GM06990 (cell line): ENCODE data around the gene UCN2.

Experiments
- DNase-seq: peaks from one replicate; pipeline ENCODE4 v3.0.0-alpha.2; 2011; ENCODE audit not compliant: insufficient read length; ENCODE audit errors: extremely low read depth
- H3K27me3 ChIP-seq: replicated peaks from 2 replicates; pipeline ENCODE4 v1.6.0; 2011; ENCODE audit warnings: low read length; ENCODE audit not compliant: control insufficient read depth, insufficient read depth
- H3K36me3 ChIP-seq: 2 replicates; pipeline ENCODE4 v1.5.1; 2011; ENCODE audit warnings: low read length; ENCODE audit not compliant: control insufficient read depth, insufficient read depth
- H3K4me3 ChIP-seq: replicated peaks from 2 replicates; pipeline ENCODE4 v1.5.1; 2011; ENCODE audit warnings: low read depth, mild to moderate bottlenecking, control low read depth, low read length
- CTCF ChIP-seq: IDR thresholded peaks from 2 replicates; pipeline ENCODE4 v1.5.1; 2011; ENCODE audit warnings: low read length, control low read depth, mild to moderate bottlenecking, inconsistent platforms; ENCODE audit not compliant: insufficient read depth, poor library complexity, severe bottlenecking

The UCN2 gene

DNA sequence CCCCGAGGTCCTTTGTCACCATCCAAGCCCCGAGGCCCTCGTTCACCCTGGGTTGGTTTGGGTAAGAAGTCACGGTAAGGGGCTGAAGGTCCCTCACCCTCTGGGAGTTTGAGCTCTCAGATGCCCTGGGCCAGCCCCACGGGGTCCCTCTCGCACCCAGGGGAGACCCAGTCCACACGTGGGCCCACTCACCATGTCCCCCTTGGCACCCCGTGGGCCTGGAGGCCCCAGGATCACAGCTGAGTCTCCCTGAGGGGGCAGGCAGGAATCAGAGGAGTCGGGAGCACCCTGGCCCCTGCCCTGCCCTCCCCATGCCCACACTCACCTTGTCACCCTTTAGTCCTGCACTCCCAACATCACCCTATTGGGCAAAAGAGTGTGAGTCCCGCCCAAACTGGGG, 5.8 kb upstream of the UCN2 start:
- Histone ChIP-seq H3K4me3 (no peak overlapping the region), H3K36me3 (no peaks in the 10 kb centered on the region), H3K27me3 (no peaks in the 10 kb centered on the region)
- DNase-seq = no peak
- TF ChIP-seq CTCF = no peak

GRCh38 chr3:48568476-48568875, 4.9 kb upstream of the UCN2 start:
- no peak for TF ChIP-seq CTCF
- Histone ChIP-seq H3K4me3 (no peak overlapping the region), H3K27me3 (no peaks in the 10 kb centered on the region), H3K36me3 (no peaks in the 10 kb centered on the region)
- DNase-seq = no peak

DNA sequence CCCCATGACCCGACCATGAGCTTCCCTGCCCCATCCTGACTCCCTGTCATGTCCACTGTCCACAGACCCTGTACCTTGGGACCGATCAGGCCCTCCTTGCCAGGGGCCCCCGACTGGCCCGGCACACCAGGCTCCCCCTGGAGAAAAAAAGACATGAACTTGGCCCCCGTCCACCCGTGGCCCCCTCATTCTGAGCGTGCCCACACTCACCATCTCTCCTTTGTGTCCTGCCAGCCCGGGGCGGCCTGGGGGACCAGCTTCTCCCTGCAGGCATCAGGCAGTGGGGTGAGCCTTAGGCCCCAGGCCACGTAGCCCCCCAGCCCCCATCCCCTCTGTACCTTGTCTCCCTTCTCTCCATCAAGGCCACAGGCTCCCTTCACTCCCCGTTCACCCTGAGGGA, 3.9 kb upstream of the UCN2 start:
- Histone ChIP-seq H3K27me3 (no peaks in the 10 kb centered on the region), H3K36me3 (no peaks in the 10 kb centered on the region), H3K4me3 (no peak overlapping the region)
- no peak for DNase-seq
- no peak for TF ChIP-seq CTCF

DNA sequence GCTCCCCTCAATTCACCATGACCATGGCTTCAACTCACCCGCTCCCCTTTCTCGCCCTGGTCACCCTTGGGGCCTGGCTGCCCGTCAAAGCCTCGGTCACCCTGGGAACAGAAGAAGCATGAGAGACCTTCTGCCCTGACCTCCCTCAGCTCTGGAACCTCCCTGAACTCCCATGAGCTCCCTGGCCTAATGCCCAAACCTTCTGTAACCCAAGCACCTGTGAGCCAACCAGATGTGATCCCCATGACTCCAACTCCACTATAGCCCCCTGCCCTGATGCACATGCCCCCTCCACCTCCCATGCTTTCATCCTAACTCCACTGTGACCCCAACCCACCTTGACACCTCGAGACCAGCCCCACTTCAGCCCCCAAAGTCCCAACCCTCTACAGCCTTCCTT, 3.5 kb upstream of the UCN2 start:
- TF ChIP-seq CTCF = no peak
- no peak overlapping the region for H3K4me3 ChIP-seq
- no peak for DNase-seq
- H3K36me3 ChIP-seq = no peaks in the 10 kb centered on the region
- no peaks in the 10 kb centered on the region for H3K27me3 ChIP-seq

GRCh38 chr3:48566401-48566760, 2.8 kb upstream of the UCN2 start:
- no peaks in the 10 kb centered on the region for H3K27me3 ChIP-seq
- TF ChIP-seq CTCF = no peak
- no peaks in the 10 kb centered on the region for H3K36me3 ChIP-seq
- no peak overlapping the region for H3K4me3 ChIP-seq
- no peak for DNase-seq

GRCh38 chr3:48565591-48566400, 2.2 kb upstream of the UCN2 start:
- TF ChIP-seq CTCF = no peak
- no peak overlapping the region for H3K4me3 ChIP-seq
- no peak for DNase-seq
- H3K36me3 ChIP-seq = no peaks in the 10 kb centered on the region
- no peaks in the 10 kb centered on the region for H3K27me3 ChIP-seq
